ENCODE results near the gene GGT5. TPM values are rescaled to one million over a fixed set of nuclear protein-coding genes. Genes with fewer than 3 reads are reported as not detected.
"Not testable (repeated sequence)": the region's sequence is repeated elsewhere in the genome, so short reads cannot be mapped to it uniquely, and the experiment has no call there.

Gene GGT5
- total and polyA plus RNA-seq, 2 donors (not counting 1 experiment from before 2014, with no cell fraction given) = under 0.01 to 9.1 TPM

GRCh38 chr22:24185001-24185500 is 59.8 kb downstream of the GGT5 start:
- H3K27ac ChIP-seq (ENCODE audit: insufficient read depth, low read length) = no peak overlapping the region
- peaks cover 5% of the 10 kb centered on the region for H3K4me1 ChIP-seq (ENCODE audit: control insufficient read depth, extremely low read depth, insufficient read depth, low read length)
- TF ChIP-seq CTCF (conservative IDR thresholded peaks at IDR 0.05 in 1 of 2, IDR thresholded peaks at IDR 0.05 in 1 of 2; ENCODE audit: low read depth in 1 of 2, low read length in 2 of 2) = no peak
- TF ChIP-seq EZH2 (IDR thresholded peaks at IDR 0.05; ENCODE audit: low read length, missing control alignments) = no peak
- peaks cover 2% of the 10 kb centered on the region for H3K36me3 ChIP-seq (ENCODE audit: control insufficient read depth, insufficient read depth, low read length)
- H3K4me3 ChIP-seq (replicated peaks in 1 of 4; ENCODE audit: control extremely low read depth in 1 of 4, insufficient read depth in 1 of 4, low read depth in 3 of 4, low read length in 4 of 4) = no peak overlapping the region
- H3K4me2 ChIP-seq (ENCODE audit: extremely low read depth, insufficient read depth, low read length) = no peak overlapping the region
- no peak overlapping the region for H2AFZ ChIP-seq (ENCODE audit: low read length)
- no peaks in the 10 kb centered on the region for H3K27me3 ChIP-seq (ENCODE audit: control insufficient read depth, insufficient read depth, low read length)
- no peak for DNase-seq (ENCODE audit: low read depth in 2 of 2)
- no peaks in the 10 kb centered on the region for H3K79me2 ChIP-seq (ENCODE audit: control insufficient read depth, insufficient read depth, low read length)
- no peaks in the 10 kb centered on the region for H4K20me1 ChIP-seq (ENCODE audit: control insufficient read depth, extremely low read depth, insufficient read depth, low read length)
- H3K9me3 ChIP-seq (ENCODE audit: control insufficient read depth, insufficient read depth, low read depth, low read length) = no peaks in the 10 kb centered on the region
- no peak overlapping the region for H3K9ac ChIP-seq (ENCODE audit: insufficient read depth, low read length)

GRCh38 chr22:24184057-24184798 is 60.7 kb downstream of the GGT5 start:
- TF ChIP-seq CTCF (conservative IDR thresholded peaks at IDR 0.05 in 1 of 2, IDR thresholded peaks at IDR 0.05 in 1 of 2; ENCODE audit: low read depth in 1 of 2, low read length in 2 of 2) (no peak), EZH2 (IDR thresholded peaks at IDR 0.05; ENCODE audit: low read length, missing control alignments) (no peak)
- Histone ChIP-seq H3K9ac (ENCODE audit: insufficient read depth, low read length) (no peak overlapping the region), H3K4me1 (ENCODE audit: control insufficient read depth, extremely low read depth, insufficient read depth, low read length) (peaks cover 2% of the 10 kb centered on the region), H3K27me3 (ENCODE audit: control insufficient read depth, insufficient read depth, low read length) (no peaks in the 10 kb centered on the region), H4K20me1 (ENCODE audit: control insufficient read depth, extremely low read depth, insufficient read depth, low read length) (no peaks in the 10 kb centered on the region), H3K27ac (ENCODE audit: insufficient read depth, low read length) (no peak overlapping the region), H3K9me3 (ENCODE audit: control insufficient read depth, insufficient read depth, low read depth, low read length) (no peaks in the 10 kb centered on the region), H3K79me2 (ENCODE audit: control insufficient read depth, insufficient read depth, low read length) (no peaks in the 10 kb centered on the region), H3K4me2 (ENCODE audit: extremely low read depth, insufficient read depth, low read length) (no peak overlapping the region), H3K36me3 (ENCODE audit: control insufficient read depth, insufficient read depth, low read length) (peaks cover 2% of the 10 kb centered on the region), H3K4me3 (replicated peaks in 1 of 4; ENCODE audit: control extremely low read depth in 1 of 4, insufficient read depth in 1 of 4, low read depth in 3 of 4, low read length in 4 of 4) (no peak overlapping the region), H2AFZ (ENCODE audit: low read length) (no peak overlapping the region)
- no peak for DNase-seq (ENCODE audit: low read depth in 2 of 2)

GRCh38 chr22:24183321-24184031 is 61.4 kb downstream of the GGT5 start:
- H3K4me1 ChIP-seq (ENCODE audit: control insufficient read depth, extremely low read depth, insufficient read depth, low read length) = peaks cover 2% of the 10 kb centered on the region
- peaks cover 2% of the 10 kb centered on the region for H3K36me3 ChIP-seq (ENCODE audit: control insufficient read depth, insufficient read depth, low read length)
- no peak overlapping the region for H3K9ac ChIP-seq (ENCODE audit: insufficient read depth, low read length)
- no peaks in the 10 kb centered on the region for H3K79me2 ChIP-seq (ENCODE audit: control insufficient read depth, insufficient read depth, low read length)
- H3K4me3 ChIP-seq (replicated peaks in 1 of 4; ENCODE audit: control extremely low read depth in 1 of 4, insufficient read depth in 1 of 4, low read depth in 3 of 4, low read length in 4 of 4) = no peak overlapping the region
- no peak overlapping the region for H2AFZ ChIP-seq (ENCODE audit: low read length)
- no peak for DNase-seq (ENCODE audit: low read depth in 2 of 2)
- H4K20me1 ChIP-seq (ENCODE audit: control insufficient read depth, extremely low read depth, insufficient read depth, low read length) = no peaks in the 10 kb centered on the region
- H3K27me3 ChIP-seq (ENCODE audit: control insufficient read depth, insufficient read depth, low read length) = no peaks in the 10 kb centered on the region
- TF ChIP-seq EZH2 (IDR thresholded peaks at IDR 0.05; ENCODE audit: low read length, missing control alignments) = no peak
- no peak overlapping the region for H3K27ac ChIP-seq (ENCODE audit: insufficient read depth, low read length)
- no peak overlapping the region for H3K4me2 ChIP-seq (ENCODE audit: extremely low read depth, insufficient read depth, low read length)
- no peaks in the 10 kb centered on the region for H3K9me3 ChIP-seq (ENCODE audit: control insufficient read depth, insufficient read depth, low read depth, low read length)

- not testable (repeated sequence) for DNase-seq (ENCODE audit: low read depth in 2 of 2); H2AFZ ChIP-seq (ENCODE audit: low read length)
These were observed 62.0 kb downstream of the GGT5 start for GRCh38 chr22:24182900-24183246.

More at GRCh38 chr22:24182900-24183246, 62.0 kb downstream of the GGT5 start:
- not testable (repeated sequence) for H3K9me3 ChIP-seq (ENCODE audit: control insufficient read depth, insufficient read depth, low read depth, low read length); H3K27me3 ChIP-seq (ENCODE audit: control insufficient read depth, insufficient read depth, low read length); H3K4me3 ChIP-seq (replicated peaks in 1 of 4; ENCODE audit: control extremely low read depth in 1 of 4, insufficient read depth in 1 of 4, low read depth in 3 of 4, low read length in 4 of 4); H3K4me1 ChIP-seq (ENCODE audit: control insufficient read depth, extremely low read depth, insufficient read depth, low read length); H3K4me2 ChIP-seq (ENCODE audit: extremely low read depth, insufficient read depth, low read length); H4K20me1 ChIP-seq (ENCODE audit: control insufficient read depth, extremely low read depth, insufficient read depth, low read length); H3K79me2 ChIP-seq (ENCODE audit: control insufficient read depth, insufficient read depth, low read length); H3K27ac ChIP-seq (ENCODE audit: insufficient read depth, low read length); H3K36me3 ChIP-seq (ENCODE audit: control insufficient read depth, insufficient read depth, low read length); H3K9ac ChIP-seq (ENCODE audit: insufficient read depth, low read length)

Data from fibroblast of lung (primary cell).